H9 (cell line): ENCODE results near the gene TRIM44. TPM values are rescaled to one million over a fixed set of nuclear protein-coding genes. Genes with fewer than 3 reads are reported as not detected.

ENCODE experiments used
- DNase-seq: peaks from one replicate; pipeline ENCODE4 v3.0.0-alpha.2; 2017
- H2AFZ ChIP-seq: one replicate; pipeline ENCODE4 v1.6.1; 2013; ENCODE audit warnings: mild to moderate bottlenecking, low read length, control low read depth, moderate library complexity
- H2AK5ac ChIP-seq: 2 replicates; pipeline ENCODE4 v1.6.1; 2013; ENCODE audit warnings: low read length, control low read depth, mixed read lengths; ENCODE audit not compliant: insufficient read length
- H2BK120ac ChIP-seq: one replicate; pipeline ENCODE4 v1.6.1; 2013; ENCODE audit warnings: low read depth, mild to moderate bottlenecking, low read length, control low read depth, inconsistent platforms; ENCODE audit not compliant: poor library complexity, severe bottlenecking
- H2BK12ac ChIP-seq: 2 replicates; pipeline ENCODE4 v1.6.1; 2013; ENCODE audit warnings: low read length, control low read depth, mixed read lengths, low read depth; ENCODE audit not compliant: insufficient read length
- H2BK15ac ChIP-seq: 2 replicates; pipeline ENCODE4 v1.6.1; 2013; ENCODE audit warnings: low read depth, low read length, control low read depth
- H2BK20ac ChIP-seq: one replicate; pipeline ENCODE4 v1.6.1; 2013; ENCODE audit warnings: low read depth, mild to moderate bottlenecking, low read length, control low read depth, inconsistent platforms; ENCODE audit not compliant: poor library complexity, severe bottlenecking
- H2BK5ac ChIP-seq: 2 replicates; pipeline ENCODE4 v1.6.1; 2013; ENCODE audit warnings: low read length, control low read depth, mixed read lengths; ENCODE audit not compliant: insufficient read length
- H3K14ac ChIP-seq: 2 replicates; pipeline ENCODE4 v1.6.1; 2013; ENCODE audit warnings: low read length, control low read depth; ENCODE audit not compliant: insufficient read depth
- H3K18ac ChIP-seq: 2 replicates; pipeline ENCODE4 v1.6.1; 2013; ENCODE audit warnings: low read depth, mild to moderate bottlenecking, mixed read lengths, low read length, control low read depth; ENCODE audit not compliant: insufficient read length
- H3K23ac ChIP-seq: 2 replicates; pipeline ENCODE4 v1.6.1; 2013; ENCODE audit warnings: low read length, control low read depth, mixed read lengths, low read depth; ENCODE audit not compliant: insufficient read length
- H3K23me2 ChIP-seq: 2 replicates; pipeline ENCODE4 v1.6.1; 2013; ENCODE audit warnings: low read depth, mild to moderate bottlenecking, mixed read lengths, low read length, control low read depth; ENCODE audit not compliant: insufficient read length, poor library complexity, severe bottlenecking
- H3K27ac ChIP-seq: 2 replicates; pipeline ENCODE4 v1.5.1; 2013; ENCODE audit warnings: low read length, control low read depth, mixed read lengths, low read depth; ENCODE audit not compliant: insufficient read length
- H3K27me3 ChIP-seq: 2 replicates; pipeline ENCODE4 v1.6.1; 2013; ENCODE audit warnings: low read length, control low read depth, inconsistent platforms; ENCODE audit not compliant: insufficient read depth
- H3K4ac ChIP-seq: 2 replicates; pipeline ENCODE4 v1.6.1; 2013; ENCODE audit warnings: low read depth, mild to moderate bottlenecking, control low read depth, inconsistent platforms, low read length, moderate library complexity
- H3K4me1 ChIP-seq: 2 replicates; pipeline ENCODE4 v1.6.1; 2013; ENCODE audit warnings: low read length, control low read depth, inconsistent platforms; ENCODE audit not compliant: insufficient read depth
- H3K4me2 ChIP-seq: 2 replicates; pipeline ENCODE4 v1.6.1; 2013; ENCODE audit warnings: low read length, control low read depth, mixed read lengths; ENCODE audit not compliant: insufficient read length, insufficient read depth
- H3K56ac ChIP-seq: 2 replicates; pipeline ENCODE4 v1.6.1; 2013; ENCODE audit warnings: low read depth, mild to moderate bottlenecking, mixed read lengths, low read length, control low read depth; ENCODE audit not compliant: insufficient read length
- H3K79me1 ChIP-seq: 2 replicates; pipeline ENCODE4 v1.6.1; 2013; ENCODE audit warnings: low read depth, mild to moderate bottlenecking, moderate library complexity, low read length, control low read depth, inconsistent platforms; ENCODE audit not compliant: insufficient read depth, poor library complexity, severe bottlenecking
- H3K79me2 ChIP-seq: 2 replicates; pipeline ENCODE4 v1.6.1; 2013; ENCODE audit warnings: low read length, control low read depth, inconsistent platforms; ENCODE audit not compliant: insufficient read depth
- H3K9ac ChIP-seq: 2 replicates; pipeline ENCODE4 v1.6.1; 2013; ENCODE audit warnings: low read length, control low read depth, mixed read lengths; ENCODE audit not compliant: insufficient read length; ENCODE audit errors: extremely low read depth
- H3K9me3 ChIP-seq: one replicate; pipeline ENCODE4 v1.6.1; 2013; ENCODE audit warnings: low read depth, low read length, inconsistent platforms; ENCODE audit not compliant: control insufficient read depth
- H3T11ph ChIP-seq: one replicate; pipeline ENCODE4 v1.6.1; 2013; ENCODE audit warnings: mild to moderate bottlenecking, low read length, control low read depth, inconsistent platforms
- H4K20me1 ChIP-seq: one replicate; pipeline ENCODE4 v1.6.1; 2013; ENCODE audit not compliant: control insufficient read depth, insufficient read length, insufficient read depth
- H4K5ac ChIP-seq: 2 replicates; pipeline ENCODE4 v1.6.1; 2013; ENCODE audit warnings: low read depth, mild to moderate bottlenecking, mixed read lengths, low read length, control low read depth; ENCODE audit not compliant: insufficient read length
- H4K8ac ChIP-seq: replicated peaks from 2 replicates; pipeline ENCODE4 v1.6.1; 2013; ENCODE audit warnings: low read length, control low read depth, mixed read lengths, low read depth; ENCODE audit not compliant: insufficient read length
- H4K91ac ChIP-seq: 2 replicates; pipeline ENCODE4 v1.6.1; 2013; ENCODE audit warnings: low read depth, mild to moderate bottlenecking, moderate library complexity, mixed read lengths, low read length, control low read depth; ENCODE audit not compliant: insufficient read length
- H3K27ac Mint-ChIP-seq, 3 experiments: 2 replicates in 2 of 3; 3 replicates in 1 of 3; pipeline ENCODE4 v1.8.0; 2020 to 2021; ENCODE audit warnings: mixed read lengths in 3 of 3, mild to moderate bottlenecking in 1 of 3, moderate library complexity in 1 of 3
- H3K27me3 Mint-ChIP-seq: 2 replicates; pipeline ENCODE4 v1.8.0; 2021; ENCODE audit warnings: low read depth, mild to moderate bottlenecking, moderate library complexity, mixed read lengths
- H3K36me3 Mint-ChIP-seq, 3 experiments: 2 replicates in 2 of 3; 3 replicates in 1 of 3; pipeline ENCODE4 v1.8.0; 2020 to 2021; ENCODE audit warnings: low read depth in 3 of 3, mixed read lengths in 3 of 3; ENCODE audit not compliant: insufficient read depth in 1 of 3
- H3K4me1 Mint-ChIP-seq, 2 experiments: 2 replicates each; pipeline ENCODE4 v1.8.0; 2020; ENCODE audit warnings: mixed read lengths in 2 of 2
- H3K4me3 Mint-ChIP-seq, 2 experiments: 2 replicates in 1 of 2; 3 replicates in 1 of 2; pipeline ENCODE4 v1.8.0; 2020 to 2021; ENCODE audit warnings: mild to moderate bottlenecking in 2 of 2, mixed read lengths in 2 of 2, moderate library complexity in 1 of 2
- H3K9me3 Mint-ChIP-seq, 2 experiments: 2 replicates in 1 of 2; 3 replicates in 1 of 2; pipeline ENCODE4 v1.8.0; 2020; ENCODE audit warnings: mild to moderate bottlenecking in 2 of 2, mixed read lengths in 2 of 2, moderate library complexity in 1 of 2
- CTCF ChIP-seq: fragments of 200-600 bp; sonication (generic); conservative IDR thresholded peaks from 3 replicates; pipeline ENCODE4 v1.8.0; 2021; ENCODE audit warnings: antibody characterized with exemption, mild to moderate bottlenecking
- WGBS: extraction: QIAGEN DNeasy Blood & Tissue Kit; methylation state at CpG from one replicate; pipeline ENCODE4 v1.1.7; 2013; ENCODE audit warnings: missing lambda C conversion rate, low lambda C conversion rate, mixed read lengths; ENCODE audit not compliant: insufficient read length; ENCODE audit errors: extremely low coverage; 5-methylcytosine and 5-hydroxymethylcytosine counted together
- total RNA-seq: library from RNA; stranded (reverse); gene quantifications from 2 replicates; pipeline ENCODE4 v1.2.1, GENCODE V29; 2021

TRIM44 gene
- total RNA-seq, 1 experiment from 2014 or later = 37.7 TPM

DNA sequence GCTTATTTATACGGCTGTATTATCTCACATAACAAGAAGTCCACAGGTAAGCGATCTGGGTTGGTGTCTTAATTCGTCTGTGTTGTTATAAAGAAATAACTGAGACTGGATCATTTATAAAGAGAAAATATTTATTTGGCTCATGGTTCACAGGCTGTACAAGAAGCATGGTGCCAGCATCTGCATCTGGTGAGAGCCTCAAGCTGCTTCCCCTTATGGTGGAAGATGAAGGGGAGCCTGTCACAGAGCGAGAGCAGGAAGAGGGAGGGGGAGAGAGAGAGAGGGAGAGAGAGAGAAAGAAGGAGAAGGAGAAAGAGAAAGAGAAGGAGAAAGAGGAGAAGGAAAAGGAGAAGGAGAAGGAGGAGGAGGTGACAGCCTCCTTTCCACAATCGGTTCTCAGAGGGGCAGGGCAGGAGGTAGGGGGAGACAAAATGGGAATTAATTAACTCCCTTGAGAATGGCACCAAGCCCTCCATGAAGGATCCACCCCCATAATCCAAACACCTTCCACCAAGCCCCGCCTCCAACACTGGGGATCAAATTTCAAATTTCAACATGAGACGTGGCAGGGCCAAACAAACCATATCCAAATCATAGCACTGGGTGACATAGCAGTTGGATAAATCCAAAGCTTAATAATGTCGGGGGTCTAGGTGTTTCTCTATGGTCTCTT lies 15.0 kb upstream of the TRIM44 start:
- no peak overlapping the region for H4K5ac ChIP-seq
- WGBS = no CpG with 5 or more reads among the region's 8 CpGs
- H3K4me2 ChIP-seq = no peak overlapping the region
- H4K91ac ChIP-seq = no peak overlapping the region
- no peak overlapping the region for H2BK12ac ChIP-seq
- H2BK15ac ChIP-seq = no peak overlapping the region
- Mint-ChIP-seq H3K36me3 (no peaks in the 10 kb centered on the region), H3K4me3 (no peak overlapping the region), H3K27me3 (peaks cover 38% of the 10 kb centered on the region), H3K9me3 (no peaks in the 10 kb centered on the region; a peak in 1 of 5 replicates), H3K27ac (no peak overlapping the region), H3K4me1 (peaks cover 6 to 10% of the 10 kb centered on the region in 2 experiments; a peak in 3 of 4 replicates)
- H3K27me3 ChIP-seq = no peaks in the 10 kb centered on the region; the same call in 1 of the 2 replicates
- no peaks in the 10 kb centered on the region for H3K79me2 ChIP-seq
- H3K79me1 ChIP-seq = no peaks in the 10 kb centered on the region
- H2BK5ac ChIP-seq = no peak overlapping the region
- H3K23me2 ChIP-seq = no peaks in the 10 kb centered on the region
- H3K9me3 ChIP-seq = no peaks in the 10 kb centered on the region
- H3K27ac ChIP-seq = no peak overlapping the region
- H3K4ac ChIP-seq = no peak overlapping the region
- H3K23ac ChIP-seq = no peak overlapping the region
- H3T11ph ChIP-seq = no peak overlapping the region
- no peaks in the 10 kb centered on the region for H3K4me1 ChIP-seq
- H3K14ac ChIP-seq = no peak overlapping the region
- H2AFZ ChIP-seq = no peak overlapping the region
- H2BK20ac ChIP-seq = no peak overlapping the region
- no peak for TF ChIP-seq CTCF
- no peak overlapping the region for H3K56ac ChIP-seq
- no peak for DNase-seq
- no peak overlapping the region for H2AK5ac ChIP-seq
- H4K8ac ChIP-seq = no peak overlapping the region
- no peak overlapping the region for H2BK120ac ChIP-seq
- no peak overlapping the region for H3K18ac ChIP-seq
- H4K20me1 ChIP-seq = no peaks in the 10 kb centered on the region
- H3K9ac ChIP-seq = no peak overlapping the region
